NCI-H345 (cell line): ENCODE measurements around the gene ARHGAP31.
"Not testable (repeated sequence)": the region's sequence is repeated elsewhere in the genome, so short reads cannot be mapped to it uniquely, and the experiment has no call there.

Experiments
- DNase-seq: peaks from one replicate; lab custom pipeline; 2025; lab: John Stamatoyannopoulos, UW

The ARHGAP31 gene

GRCh38 chr3:119319311-119319710 lies 25.1 kb downstream of the ARHGAP31 start:
- DNase-seq, result no peak

- DNase-seq, result not testable (repeated sequence)
These were observed 26.6 kb downstream of the ARHGAP31 start for GRCh38 chr3:119320785-119321184.

- no peak for DNase-seq
These were observed 28.0 kb downstream of the ARHGAP31 start for GRCh38 chr3:119322021-119322834.

- DNase-seq, result peak; percentile 54
These were observed 28.9 kb downstream of the ARHGAP31 start for GRCh38 chr3:119322835-119323722.

- DNase-seq, result no peak
These were observed 29.5 kb downstream of the ARHGAP31 start for GRCh38 chr3:119323723-119324085.

- no peak for DNase-seq
These were observed 30.7 kb downstream of the ARHGAP31 start for GRCh38 chr3:119324899-119325298.

GRCh38 chr3:119326976-119327375 lies 32.8 kb downstream of the ARHGAP31 start:
- DNase-seq, result no peak

- no peak for DNase-seq
These were observed 35.4 kb downstream of the ARHGAP31 start for GRCh38 chr3:119329551-119329950.

- DNase-seq, result no peak
These were observed 36.0 kb downstream of the ARHGAP31 start for GRCh38 chr3:119330181-119330580.

- DNase-seq, result no peak
These were observed 36.7 kb downstream of the ARHGAP31 start for GRCh38 chr3:119330858-119331257.

- no peak for DNase-seq
These were observed 37.5 kb downstream of the ARHGAP31 start for GRCh38 chr3:119331661-119332060.

- DNase-seq, result no peak
These were observed 39.8 kb downstream of the ARHGAP31 start for GRCh38 chr3:119333773-119334509.

GRCh38 chr3:119336823-119337222 lies 42.6 kb downstream of the ARHGAP31 start:
- no peak for DNase-seq

- DNase-seq, result not testable (repeated sequence)
These were observed 43.2 kb downstream of the ARHGAP31 start for GRCh38 chr3:119337407-119337806.

GRCh38 chr3:119338754-119339153 lies 44.6 kb downstream of the ARHGAP31 start:
- no peak for DNase-seq

- no peak for DNase-seq
These were observed 45.8 kb downstream of the ARHGAP31 start for GRCh38 chr3:119340014-119340413.

GRCh38 chr3:119340446-119340845 lies 46.3 kb downstream of the ARHGAP31 start:
- DNase-seq, result no peak

- no peak for DNase-seq
These were observed 48.0 kb downstream of the ARHGAP31 start for GRCh38 chr3:119342176-119342575.

GRCh38 chr3:119343719-119344118 lies 49.5 kb downstream of the ARHGAP31 start:
- DNase-seq, result no peak

- DNase-seq, result no peak
These were observed 51.9 kb downstream of the ARHGAP31 start for GRCh38 chr3:119346076-119346496.

- no peak for DNase-seq
These were observed 52.9 kb downstream of the ARHGAP31 start for GRCh38 chr3:119347036-119347435.

GRCh38 chr3:119349354-119350041 lies 55.3 kb downstream of the ARHGAP31 start:
- DNase-seq, result no peak
